GM19324 (cell line): ENCODE results near the gene GALNT17.

Experiments used
- ATAC-seq: cut with Tn5 transposase; IDR thresholded peaks from one replicate; pipeline ENCODE4 v1.9.1; 2021; ENCODE audit warnings: mild to moderate bottlenecking, moderate library complexity; ENCODE audit not compliant: unreplicated experiment, low FRiP score

The GALNT17 gene

GRCh38 chr7:71430246-71430645, 298.3 kb downstream of the GALNT17 start:
- no peak for ATAC-seq

- no peak for ATAC-seq
Observed at GRCh38 chr7:71439321-71439720, 307.4 kb downstream of the GALNT17 start.

DNA sequence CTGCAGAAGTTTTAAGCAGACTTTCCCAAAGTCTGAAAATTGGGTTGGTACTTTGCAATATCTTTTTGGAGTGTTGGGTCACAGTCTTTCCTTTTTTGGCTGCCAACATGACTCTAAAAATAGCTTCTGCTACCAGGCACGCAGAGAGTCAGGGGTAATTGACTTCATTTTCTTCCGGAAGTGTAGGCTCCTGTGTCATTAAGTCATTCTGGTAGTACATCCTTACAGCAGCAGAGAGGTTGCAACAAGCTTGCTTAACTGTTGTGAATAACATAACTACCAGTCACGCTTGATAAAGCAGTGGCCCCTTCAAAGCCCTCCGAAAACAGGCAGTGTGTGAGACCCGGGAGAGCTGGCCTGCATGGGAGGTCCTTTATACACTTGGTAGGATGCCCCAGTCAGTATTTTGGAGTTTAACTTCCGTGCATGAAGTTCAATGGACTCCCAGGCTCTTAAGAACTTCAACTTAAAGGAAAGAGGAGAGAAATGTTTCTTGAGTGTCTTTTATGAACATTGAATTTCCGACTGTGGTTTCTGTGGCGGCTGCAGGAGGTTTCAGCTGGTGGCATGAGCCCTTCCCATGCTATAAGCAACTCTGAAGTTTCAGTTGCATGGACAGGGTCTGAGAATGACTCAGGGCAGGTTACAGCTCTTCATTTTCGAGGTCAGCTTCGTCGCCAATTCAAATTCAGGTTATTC, 310.7 kb downstream of the GALNT17 start:
- ATAC-seq, result no peak

- ATAC-seq, result no peak
Observed at GRCh38 chr7:71443191-71443530, 311.2 kb downstream of the GALNT17 start.

- no peak for ATAC-seq
Observed at GRCh38 chr7:71444130-71444529, 312.2 kb downstream of the GALNT17 start.

DNA sequence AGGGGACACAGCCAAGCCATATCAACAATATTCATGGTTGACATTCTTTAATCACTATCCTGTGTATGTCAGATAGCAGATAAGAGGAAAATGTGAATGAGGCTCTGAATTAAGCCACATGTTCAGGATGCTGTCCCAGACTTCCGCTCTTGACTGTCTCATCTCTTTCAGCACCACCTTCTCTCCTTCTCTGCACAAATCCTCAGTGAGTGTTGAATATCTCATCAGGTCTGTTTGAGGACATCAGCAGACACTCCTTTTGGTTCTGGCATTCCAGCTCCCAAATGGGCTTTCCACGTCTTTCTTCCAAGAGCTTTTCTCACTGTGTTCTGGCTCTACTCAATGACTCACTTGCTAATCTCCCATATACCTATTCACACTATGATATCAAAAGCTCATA, 321.7 kb downstream of the GALNT17 start:
- ATAC-seq, result no peak

DNA sequence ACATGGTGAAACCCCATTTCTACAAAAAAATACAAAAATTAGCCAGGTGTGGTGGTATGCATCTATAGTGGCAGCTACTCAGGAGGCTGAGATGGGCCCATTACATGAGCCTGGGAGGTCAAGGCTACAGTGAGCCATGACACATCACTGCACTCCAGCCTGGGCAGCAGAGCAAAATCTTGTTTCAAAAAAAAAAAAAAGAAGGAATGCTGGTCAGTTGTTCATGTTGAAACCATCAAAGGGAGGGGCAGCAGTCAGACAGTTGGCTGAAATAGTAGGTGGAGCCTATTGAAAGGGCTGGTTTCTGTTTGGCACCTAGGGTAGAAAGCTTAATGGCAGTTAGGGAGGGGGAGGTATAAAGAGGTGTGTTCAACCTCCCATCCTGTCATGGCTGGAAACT, 323.0 kb downstream of the GALNT17 start:
- no peak for ATAC-seq

GRCh38 chr7:71457021-71457420, 325.1 kb downstream of the GALNT17 start:
- ATAC-seq, result no peak

- ATAC-seq, result no peak
Observed at GRCh38 chr7:71457846-71458590, 326.1 kb downstream of the GALNT17 start.

DNA sequence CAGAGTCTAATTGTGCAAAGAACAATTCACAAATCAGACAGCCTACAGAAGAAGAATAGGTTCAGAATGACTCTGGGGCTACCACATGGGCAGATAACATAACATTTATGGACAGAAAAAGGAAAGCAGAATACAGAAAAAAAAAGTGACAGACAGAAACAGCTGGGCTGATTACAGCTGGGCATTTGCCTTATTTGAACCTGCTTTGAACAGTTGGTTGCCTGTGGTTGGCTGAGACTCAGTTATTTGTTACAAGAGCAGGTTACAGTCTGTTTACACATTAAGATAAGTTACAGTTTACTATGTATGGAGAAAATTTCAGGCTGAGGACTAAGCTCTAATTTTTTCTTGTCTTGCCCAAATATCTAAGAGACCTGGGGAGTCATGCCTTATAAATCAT, 327.2 kb downstream of the GALNT17 start:
- ATAC-seq, result no peak

DNA sequence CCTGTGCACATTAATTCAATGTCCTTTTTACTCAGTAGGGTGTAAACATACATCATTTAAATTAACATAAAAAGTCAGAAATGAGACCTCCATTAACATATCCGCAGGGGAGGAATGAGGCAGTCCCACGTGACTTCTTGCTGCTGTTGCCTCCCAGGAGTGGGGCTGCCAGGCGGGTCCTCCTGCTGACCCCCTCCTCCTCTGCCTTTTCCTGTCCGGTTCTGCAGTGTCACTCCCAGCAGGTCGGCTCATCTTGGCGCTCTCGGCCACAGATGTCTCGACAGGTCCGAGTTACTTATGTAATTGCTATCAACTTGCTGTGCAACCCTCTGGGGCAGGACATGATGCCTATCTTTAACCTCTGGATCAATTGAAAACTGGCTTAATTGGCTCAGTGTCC, 329.6 kb downstream of the GALNT17 start:
- ATAC-seq, result no peak

- ATAC-seq, result no peak
Observed at GRCh38 chr7:71465741-71466189, 333.8 kb downstream of the GALNT17 start.

- ATAC-seq, result no peak
Observed at GRCh38 chr7:71466448-71467145, 334.7 kb downstream of the GALNT17 start.

- no peak for ATAC-seq
Observed at GRCh38 chr7:71470326-71470725, 338.4 kb downstream of the GALNT17 start.

DNA sequence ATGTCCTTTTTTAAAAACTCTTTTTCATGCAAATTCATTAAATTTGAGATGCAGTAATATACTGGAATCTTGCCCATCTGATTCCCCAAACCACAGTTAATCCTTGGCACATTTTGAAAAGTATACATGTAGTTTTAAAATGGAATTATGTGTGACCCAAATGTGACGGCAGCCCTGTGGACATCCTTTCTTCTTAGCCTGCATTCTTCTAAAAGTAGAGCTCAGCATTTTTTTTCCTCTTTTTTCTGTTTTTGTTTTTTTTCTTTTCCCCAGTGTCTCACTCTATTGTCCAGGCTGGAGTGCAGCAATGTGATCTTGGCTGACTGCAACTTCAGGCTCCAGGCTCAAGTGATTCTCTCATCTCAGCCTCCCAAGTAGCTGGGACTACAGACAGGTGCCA, 338.9 kb downstream of the GALNT17 start:
- no peak for ATAC-seq

DNA sequence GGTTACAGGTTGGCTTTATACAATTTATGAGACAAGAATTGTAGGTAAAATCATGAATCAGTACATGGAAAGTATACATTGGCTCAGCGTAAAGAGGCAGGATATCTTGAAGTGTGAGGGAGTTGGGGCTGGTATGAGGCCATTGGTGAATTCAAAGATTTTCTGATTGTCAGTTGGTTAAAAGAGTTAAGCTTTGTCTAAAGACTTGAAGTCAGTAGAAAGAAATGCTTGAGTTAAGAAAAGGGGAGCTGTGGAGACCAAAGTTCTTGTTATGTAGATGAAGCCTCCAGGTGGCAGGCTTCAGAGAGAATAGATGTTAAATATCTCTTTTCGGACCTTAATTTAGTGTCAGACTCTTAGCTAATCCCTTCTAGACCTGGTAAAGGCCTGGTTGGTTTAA, 341.0 kb downstream of the GALNT17 start:
- no peak for ATAC-seq

DNA sequence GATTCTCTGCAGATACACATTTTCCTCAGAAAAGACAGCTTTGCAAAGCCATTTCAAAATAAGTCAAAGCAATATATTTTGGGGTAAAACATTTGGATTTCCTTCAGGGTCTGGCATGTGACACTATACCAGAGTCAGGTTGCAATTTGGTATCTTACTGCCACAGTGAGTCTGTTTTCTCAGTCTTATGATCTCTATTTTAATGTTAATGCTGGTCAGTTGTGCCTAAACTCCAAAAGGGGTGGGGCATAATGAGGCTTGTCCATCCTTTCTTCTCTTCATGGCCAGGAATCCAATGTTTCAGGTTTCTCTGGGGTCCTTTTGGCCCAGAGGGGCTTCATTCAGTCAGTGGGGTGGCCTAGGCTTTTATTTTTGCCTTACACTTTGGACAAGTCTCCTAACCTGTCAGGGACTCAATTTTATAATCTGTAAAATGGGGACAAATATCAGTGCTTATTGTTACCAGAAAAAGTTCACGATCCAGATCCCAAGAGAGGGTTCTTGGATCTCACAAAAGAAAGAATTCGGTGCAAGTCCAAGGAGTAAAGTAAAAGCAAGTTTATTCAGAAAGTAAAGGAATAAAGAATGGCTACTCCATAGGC, 341.5 kb downstream of the GALNT17 start:
- no peak for ATAC-seq

- no peak for ATAC-seq
Observed at GRCh38 chr7:71477441-71477840, 345.5 kb downstream of the GALNT17 start.

DNA sequence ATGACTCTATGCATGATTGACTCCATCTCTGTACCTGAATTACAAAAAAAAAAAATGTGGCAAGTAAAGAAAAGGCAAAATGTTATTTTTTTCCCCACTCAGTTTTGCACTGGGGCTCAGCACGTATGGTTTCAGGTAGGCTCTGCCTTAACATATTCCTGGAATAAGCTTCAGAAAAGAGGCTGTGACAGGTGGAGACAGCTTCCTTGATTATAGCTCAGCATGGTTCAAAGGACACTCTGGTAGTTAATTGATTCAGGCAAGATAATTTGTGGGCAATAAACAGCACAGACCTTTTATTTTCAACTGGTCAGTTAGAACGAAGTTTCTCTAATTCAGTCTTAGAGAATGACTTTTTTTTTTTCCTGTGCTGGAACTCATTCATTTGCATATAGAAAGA, 347.3 kb downstream of the GALNT17 start:
- no peak for ATAC-seq

DNA sequence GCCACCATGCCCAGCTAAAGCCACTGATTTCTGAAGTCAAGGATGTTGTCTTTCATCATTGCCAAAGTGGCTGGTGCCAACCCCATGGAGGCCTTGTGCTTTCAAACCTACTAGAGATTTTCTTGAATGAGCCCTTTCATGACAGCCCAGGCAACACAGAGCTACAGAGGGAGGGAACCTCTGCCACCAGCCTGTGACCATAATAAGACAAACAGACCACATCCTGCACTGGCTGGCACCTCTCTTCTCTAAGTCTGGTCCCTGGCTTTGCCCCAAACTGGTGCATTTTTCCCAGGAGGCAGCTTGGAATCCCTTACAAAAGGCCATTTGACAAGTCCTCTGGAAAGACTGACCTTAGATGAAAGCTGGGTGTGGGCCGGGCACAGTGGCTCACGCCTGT, 348.8 kb downstream of the GALNT17 start:
- ATAC-seq, result no peak

GRCh38 chr7:71482284-71482683, 350.3 kb downstream of the GALNT17 start:
- ATAC-seq, result no peak
